Stimulated activated CD4-positive, alpha-beta T cell treated with anti-CD3 and anti-CD28 coated beads, Interleukin-4, amount 100 ng/mL, for 48 hours (primary cell): ENCODE data around the gene PIK3C2G.
"Not testable (repeated sequence)": the region's sequence is repeated elsewhere in the genome, so short reads cannot be mapped to it uniquely, and the experiment has no call there.

Experiments used
- DNase-seq, 2 donors: peaks; one replicate each; pipeline ENCODE4 v3.0.0-alpha.2; 2020; ENCODE audit warnings: low read depth in 2 of 2

Gene PIK3C2G

DNA sequence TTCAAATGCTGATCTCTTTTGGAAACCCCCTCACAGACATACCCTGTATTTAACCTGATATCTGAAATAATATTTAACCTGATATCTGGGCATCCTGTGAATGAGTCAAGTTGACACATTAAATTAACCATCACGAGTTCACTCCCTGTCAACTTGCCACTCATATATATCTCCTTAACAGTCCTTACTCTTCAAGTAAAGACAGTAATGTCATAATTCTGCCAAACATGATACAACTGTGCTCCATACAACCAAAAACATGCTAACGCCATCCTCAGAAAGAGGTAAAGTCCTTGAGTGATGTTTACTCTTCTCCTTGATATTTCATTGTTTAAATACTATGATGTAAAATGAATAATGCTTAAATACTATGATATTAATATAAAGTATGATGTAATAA, 371.5 kb downstream of the PIK3C2G start:
- DNase-seq, result no peak

DNA sequence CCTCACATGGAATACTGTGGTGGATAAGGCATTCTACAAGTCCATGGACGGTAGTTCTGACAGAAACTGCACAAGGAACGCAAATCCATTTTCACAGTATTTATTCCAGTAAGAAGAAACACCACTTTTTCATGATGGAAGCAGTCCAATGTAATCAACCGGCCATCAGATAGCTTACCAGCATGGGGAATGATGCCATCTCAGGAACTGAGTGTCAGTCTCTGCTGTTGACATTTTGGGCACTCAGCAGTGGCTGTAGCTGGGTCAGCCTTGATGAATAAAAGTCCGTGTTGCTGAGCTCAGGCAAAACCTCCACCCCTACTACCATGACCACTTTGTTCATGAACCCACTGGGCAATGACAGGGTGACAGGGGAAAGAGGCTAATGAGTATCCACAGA, 373.1 kb downstream of the PIK3C2G start:
- DNase-seq, result no peak

DNA sequence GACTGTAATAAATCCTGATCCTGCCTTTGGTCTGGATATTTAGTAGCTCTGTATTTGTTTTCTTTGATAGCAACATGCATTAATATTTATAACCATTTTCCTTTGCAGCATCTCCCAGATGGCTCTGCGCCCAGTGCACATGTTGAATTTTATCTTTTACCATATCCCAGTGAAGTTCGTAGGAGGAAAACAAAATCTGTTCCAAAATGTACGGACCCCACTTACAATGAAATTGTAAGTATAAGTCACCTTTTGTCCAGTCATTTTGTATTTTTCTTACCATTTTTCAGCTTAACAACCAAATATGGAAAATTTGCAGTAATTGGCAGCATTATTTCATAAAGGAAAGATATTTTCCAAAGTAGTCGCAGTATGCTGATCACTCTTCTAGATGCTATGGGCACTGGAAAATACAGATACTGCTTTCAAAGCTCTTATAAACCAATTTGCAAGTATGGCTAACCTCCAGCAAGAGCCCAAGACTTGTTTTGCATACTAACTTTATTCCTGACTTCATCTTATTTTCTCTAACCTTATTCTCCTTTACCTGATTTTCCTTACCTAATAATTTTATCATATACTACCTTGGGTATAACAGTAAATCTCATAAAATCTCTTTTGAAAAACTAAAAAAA, 379.1 kb downstream of the PIK3C2G start:
- DNase-seq, result no peak

DNA sequence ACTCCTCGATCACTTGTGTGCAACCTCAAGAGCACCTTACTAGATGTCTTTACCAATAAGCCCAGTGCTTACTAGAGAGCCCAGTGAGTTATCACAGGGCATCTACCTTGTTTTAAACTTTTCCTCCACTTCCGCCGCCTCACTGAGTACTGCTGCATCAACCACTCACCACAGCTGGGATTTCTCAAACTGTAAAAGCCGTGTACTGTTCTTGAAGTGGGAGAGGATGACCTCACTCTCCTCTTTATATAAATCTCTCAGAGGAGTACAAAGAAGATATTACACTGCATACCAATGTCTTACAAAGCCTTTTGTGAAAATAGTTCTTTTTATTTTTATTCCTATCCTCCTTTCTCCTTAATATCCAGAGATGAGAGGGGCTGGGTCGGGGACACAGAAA, 382.4 kb downstream of the PIK3C2G start:
- no peak for DNase-seq

DNA sequence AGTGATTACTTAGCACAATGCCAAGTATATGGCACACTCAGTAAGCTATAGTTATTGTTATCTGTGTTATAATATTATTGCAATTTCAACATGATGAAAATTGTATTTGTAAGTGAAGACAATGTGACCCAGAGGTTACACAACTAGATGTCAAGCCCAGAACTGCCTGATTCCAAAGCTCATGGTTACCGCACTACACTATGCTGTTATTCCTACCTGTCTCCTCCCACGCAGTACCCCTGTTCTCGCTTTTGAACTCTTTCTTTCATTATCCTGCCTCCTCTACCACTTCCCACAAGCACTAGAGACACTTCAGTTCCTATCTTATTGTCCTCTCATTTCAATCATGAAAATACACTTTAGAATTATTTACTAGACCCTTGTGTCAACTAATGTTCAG, 383.2 kb downstream of the PIK3C2G start:
- DNase-seq, result no peak

DNA sequence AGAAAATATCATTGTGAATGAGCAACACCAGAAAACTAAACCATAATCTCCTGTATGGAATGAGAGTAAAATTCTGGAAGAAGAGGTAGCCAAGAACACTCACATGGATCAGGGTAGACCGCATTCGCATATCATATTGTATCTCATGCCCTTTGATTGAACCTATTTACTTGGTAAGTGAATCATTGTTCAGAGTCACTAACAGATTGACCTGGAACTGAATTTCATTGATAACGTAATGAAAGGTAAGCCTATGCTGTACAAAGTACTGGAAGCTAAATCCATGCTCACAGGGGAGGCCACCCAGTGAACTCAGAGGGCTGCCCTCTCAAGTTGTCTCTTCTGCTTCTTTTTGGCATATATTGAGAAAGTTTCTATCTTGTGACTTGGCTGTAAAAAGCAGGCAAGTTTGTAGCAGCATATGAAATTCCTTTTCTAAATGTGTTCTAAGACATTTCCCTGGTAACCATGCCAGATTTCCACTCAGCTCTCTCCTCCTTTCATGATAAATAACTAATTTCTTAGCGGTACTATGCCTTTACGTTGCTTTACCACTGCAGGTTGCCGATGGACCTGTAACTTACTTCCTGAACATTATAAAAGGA, 385.1 kb downstream of the PIK3C2G start:
- no peak for DNase-seq

DNA sequence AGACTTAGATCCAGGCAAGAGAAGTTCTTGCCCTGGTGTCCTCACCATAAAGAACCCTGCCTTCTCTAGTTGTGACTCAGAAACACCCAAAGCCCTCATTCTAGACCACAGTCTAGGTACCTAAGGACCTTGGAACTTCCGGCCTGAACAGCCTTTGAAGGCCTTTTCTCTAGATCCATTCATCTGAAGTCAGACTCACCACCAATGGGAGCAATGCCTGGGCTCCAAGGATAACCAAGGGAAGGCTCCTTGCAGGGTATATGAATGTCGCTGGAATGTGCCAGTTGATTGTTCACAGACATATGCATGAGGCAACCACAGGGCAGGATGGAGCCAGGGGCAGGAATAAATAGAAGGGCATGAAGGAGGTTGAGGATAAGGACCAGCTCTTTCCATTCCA, 390.2 kb downstream of the PIK3C2G start:
- DNase-seq, result no peak

DNA sequence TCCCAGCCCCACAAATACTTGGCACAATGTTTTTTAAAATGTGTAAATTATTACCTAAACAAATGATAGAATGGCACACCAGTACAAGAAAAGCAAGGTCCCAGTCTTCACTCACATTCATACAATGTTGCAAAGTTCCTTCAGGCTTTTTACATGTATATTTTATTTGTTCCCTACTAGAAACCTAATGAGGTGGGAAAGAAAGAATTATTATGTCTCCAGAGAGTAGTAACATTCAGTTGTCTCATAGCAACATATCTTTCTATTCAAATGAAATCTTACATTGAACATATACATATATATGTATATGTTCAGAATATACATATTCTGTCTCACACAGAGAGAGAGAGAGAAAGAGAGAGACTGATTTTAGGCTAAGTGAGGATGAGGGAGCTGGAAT, 391.3 kb downstream of the PIK3C2G start:
- DNase-seq, result no peak

DNA sequence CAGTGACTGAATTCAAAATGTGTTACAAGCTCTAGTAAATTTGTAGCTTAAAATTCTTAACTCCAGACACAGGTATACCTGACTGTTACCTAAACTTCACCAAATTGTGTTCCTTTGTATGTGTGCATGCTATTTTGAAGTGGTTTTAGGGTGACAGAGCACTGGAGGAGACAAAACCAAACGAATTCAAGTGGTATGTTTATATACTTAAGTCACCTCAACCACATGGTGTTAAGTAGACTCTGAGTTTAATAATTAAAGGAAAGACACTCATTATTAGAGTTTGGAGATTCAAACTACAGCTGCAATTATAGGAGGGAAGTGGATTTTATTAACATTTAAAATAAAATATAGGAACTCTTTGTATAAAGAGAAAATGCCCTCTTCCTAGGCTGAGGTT, 392.1 kb downstream of the PIK3C2G start:
- DNase-seq, result no peak

DNA sequence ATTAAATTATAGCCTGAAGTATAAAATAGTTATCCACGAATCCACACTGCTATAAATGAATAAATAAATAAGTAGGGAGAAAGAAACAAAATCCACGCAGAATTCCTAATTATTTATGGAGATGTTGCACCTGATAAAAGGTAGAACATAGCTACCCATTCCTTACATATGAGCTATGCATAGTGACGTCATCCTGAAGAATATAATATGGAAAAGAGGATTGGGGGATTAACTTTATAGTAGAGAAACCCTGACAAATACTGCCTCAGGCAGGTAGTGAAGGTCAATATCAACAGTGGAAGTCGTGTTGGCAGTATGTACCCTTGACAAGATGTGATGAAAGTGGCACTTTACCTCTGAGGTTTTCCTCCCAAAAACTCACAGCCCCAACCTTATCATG, 394.0 kb downstream of the PIK3C2G start:
- no peak for DNase-seq

DNA sequence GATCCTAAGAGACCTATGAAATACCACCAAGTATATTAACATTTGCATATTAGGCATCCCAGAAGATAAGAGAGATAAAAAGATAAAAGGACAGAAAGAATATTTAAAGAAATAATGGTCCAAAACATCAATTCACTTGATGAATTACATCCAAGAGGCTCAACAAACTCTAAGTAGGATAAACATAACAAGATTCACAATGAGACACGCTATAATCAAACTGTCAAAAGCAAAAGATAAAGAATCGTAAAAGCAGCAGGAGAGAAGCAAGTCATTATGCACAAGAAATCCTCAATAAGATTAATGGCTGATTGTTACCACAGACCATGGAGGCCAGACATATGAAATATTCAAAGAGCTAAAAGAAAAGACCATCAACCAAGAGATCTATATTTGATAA, 396.9 kb downstream of the PIK3C2G start:
- no peak for DNase-seq

DNA sequence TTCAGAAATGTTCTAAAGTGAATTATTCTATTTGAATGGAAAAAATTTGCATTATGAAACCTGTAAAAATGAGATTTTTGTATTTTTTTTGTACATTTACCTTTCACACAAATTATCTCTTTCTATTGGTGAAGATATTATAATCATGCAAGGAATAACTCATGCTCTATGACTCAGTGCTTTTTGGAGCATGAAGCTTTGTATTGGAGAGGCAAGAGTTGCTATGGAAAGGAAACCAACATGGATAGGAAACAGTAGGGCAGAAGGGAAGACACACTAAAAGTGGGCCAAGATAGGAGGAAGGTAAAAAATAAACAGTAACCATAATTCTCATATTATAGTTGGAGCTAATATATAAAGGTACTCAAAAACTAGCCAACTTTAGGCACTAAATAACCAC, 397.5 kb downstream of the PIK3C2G start:
- DNase-seq, result no peak

DNA sequence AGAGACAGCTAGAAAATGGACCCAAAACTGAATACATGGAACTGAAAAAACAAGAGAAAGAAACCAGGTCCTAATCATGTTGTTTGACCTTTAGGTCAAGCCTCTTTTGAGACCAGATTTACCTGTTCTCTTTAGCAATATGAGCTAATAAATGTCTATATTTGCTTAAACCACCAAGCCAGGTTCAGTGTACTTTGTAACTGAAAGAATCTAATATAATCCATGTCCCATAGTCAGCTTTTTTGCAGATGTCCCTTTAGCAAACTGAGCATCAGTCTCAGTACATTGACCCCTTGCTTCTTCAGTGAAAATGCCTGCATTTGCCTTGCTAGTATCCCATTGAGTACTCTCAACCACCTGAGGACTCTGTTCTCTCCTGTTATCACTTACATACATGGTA, 414.8 kb downstream of the PIK3C2G start:
- DNase-seq, result no peak

DNA sequence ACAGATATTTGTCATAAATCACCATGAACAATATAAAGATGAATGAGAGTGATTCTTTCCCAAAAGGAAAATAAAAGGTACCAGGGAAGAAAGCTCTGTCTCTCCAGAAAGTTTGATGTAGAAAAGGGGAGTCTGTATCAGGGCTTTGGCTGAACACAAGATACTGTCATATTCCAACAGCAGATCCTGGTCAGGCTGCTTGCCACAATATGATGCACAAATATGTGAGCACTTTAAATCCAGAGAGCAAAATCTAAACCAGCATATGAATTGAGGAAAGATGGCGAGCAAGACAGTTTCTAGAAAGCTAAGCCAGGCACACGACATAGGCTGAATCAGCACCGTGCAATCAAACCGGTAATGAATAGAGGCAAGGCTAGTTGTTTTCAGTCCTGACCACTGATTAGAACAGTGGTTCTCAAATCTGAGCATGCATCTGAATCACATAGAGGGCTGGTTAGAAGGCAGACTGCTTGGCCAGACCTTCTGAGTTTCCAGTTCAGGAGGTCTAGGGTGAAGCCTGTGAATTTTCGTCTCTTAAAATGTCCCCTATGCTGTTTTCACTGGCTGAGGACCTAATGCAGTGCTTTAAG, 415.8 kb downstream of the PIK3C2G start:
- no peak for DNase-seq

DNA sequence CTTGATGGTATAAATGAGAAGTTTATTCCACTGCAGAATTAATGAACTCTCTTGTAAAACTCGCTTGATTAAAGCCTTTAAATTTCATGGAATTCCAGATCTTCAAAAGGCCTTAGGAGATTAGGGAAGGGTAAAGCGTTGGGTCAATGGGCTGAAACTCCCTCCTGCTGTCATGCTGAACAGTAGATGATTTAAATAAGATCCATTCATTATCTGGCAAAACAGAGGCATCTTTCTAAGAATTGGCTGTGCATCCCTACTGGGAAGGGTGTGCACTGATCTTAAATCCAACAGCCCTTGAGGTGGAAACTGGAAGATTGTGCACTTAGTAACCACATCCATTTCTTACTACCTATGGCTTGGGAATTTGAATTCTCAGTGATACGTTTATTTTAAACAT, 420.5 kb downstream of the PIK3C2G start:
- no peak for DNase-seq

DNA sequence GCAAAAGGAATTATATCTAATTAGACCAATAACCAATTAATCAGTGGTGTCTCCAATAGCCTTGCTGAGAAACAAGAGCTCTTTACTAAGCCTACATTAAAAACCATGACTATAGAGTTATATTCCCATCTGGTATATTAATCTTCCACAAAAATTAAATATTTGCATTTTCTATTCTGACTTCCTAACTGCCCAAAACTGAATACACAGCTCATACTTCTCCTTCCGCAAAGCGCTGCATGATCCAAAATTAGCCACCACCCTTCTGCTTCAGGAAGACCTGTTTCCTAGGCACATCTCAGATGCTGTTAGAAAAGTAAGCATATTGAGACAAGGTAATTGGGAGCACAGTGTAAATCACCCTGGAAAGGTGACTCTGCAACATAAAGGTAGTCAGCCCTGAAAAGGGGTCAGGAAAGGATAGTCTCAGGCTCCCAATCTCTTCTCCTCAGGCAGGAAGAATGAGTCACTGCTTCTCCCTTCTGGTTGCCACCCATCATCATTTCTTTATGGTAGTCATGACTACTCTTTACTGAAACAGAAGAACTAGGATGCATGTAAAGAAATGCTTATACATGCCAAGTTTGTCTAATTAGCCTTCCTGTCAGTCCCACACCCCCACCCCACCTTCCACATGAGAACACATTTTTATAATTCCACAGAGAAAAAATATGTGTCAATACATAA, 422.2 kb downstream of the PIK3C2G start:
- DNase-seq, result no peak

DNA sequence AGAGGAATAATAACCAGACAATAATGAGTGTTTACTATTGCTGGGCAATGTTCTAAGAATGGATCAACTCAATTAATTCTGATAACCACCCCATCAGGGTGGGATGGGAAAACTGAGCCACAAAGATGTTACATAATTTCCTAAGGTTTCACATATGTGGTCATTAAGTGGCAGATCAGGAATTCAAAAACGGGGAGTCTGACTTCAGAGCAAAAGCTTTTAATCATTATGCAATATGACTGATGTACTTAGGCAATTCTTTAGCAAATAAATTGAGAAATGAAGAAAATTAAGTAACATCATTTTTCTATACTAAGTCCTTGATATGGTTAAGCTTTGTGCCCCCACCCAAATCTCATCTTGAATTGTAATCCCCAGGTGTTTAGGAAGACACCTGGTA, 423.1 kb downstream of the PIK3C2G start:
- DNase-seq, result no peak

DNA sequence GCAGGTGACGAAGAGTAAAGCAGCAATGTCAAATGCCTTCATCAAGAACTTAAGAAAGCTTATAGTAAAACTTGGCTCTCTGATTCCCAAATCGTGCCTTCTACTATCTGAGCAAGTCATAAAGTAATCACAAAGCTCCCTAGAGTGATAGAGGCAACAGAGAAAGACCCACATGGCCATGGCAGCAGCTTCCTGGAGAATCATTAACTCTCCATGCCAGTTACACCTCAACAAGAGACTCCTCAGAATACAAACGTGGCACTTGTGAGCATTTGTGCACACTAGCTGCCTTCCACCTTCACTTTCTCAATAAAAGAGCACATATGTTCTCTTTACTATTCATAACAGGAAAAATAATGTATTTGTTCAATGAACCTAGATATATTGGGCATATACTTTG, 428.5 kb downstream of the PIK3C2G start:
- no peak for DNase-seq

DNA sequence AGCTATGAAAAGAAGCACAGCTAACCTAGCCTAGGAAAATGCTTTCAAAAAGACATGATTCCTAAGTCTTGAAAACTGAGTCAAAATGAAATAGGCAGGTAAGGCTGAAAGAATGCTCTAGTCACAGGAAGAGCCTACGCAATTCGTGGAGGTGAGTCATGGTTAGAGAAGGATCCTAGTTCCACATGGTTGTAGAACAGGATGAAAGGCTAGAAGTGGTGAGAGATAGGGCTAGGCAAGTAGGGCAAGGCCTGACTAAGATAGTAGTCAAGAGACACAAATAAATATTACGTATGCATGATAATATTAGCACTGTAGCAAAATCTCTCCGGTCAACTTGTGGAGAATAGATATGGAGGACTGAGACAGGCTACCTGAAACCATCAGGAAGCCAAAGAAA, 429.3 kb downstream of the PIK3C2G start:
- no peak for DNase-seq

DNA sequence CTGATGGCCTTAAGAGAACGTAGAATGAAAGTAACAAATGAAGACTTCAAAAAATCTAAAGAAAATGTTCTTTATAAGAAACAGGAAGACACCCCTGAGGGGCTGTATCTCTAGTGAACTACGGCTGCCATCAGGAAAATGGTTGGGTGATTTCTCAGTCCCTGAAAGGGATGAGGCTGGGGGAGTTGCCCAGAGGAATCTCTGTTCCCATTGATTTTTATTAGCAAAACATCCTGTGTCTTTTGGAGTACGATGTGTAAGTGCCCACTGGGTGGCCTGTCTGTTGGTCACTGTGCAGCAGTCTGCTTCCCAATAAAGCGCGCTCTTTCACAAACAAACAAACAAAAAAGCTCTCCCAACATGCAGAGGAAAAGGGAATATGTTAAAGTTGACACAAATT, 432.7 kb downstream of the PIK3C2G start:
- DNase-seq, result not testable (repeated sequence)

DNA sequence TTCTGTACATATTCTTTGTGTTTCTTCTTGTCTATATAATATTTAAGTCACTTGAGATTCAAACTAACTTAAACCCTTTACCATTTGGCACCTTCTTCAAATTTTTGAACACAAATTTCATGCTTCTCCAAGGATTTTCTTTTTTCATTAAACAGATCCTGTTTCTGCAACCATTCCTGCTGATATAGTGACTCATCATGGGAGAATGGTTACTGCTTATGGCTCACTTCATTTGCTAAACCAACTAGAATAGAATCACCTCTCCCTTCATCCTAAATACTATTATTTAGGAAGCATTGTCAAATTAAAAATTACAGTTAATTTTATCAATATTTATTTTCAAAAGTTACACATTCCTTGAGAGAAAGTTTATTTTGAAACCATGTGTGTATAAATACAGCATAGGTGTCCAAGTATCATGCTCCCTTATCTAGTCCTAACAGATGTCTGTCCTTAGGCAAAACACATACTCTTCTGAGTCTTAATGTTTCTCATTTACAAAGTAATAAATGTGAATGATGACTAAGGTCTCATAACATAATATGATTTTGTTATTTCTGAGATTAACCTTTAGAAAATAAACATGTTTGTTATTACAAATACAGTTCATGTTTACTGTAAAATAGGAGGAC, 435.8 kb downstream of the PIK3C2G start:
- DNase-seq, result no peak
